Coronary artery (tissue), 2 donors: ENCODE results near the gene KLK7.

Source experiments
- DNase-seq: peaks from one replicate; pipeline ENCODE4 v3.0.0-alpha.2; 2017; ENCODE audit warnings: low spot score
- H3K27ac ChIP-seq, 2 donors: fragments of 200-600 bp; sonication (generic); one replicate each; pipeline ENCODE4 v1.5.1; 2016 to 2019
- H3K4me3 ChIP-seq: fragments of 200-600 bp; sonication (generic); 2 replicates; pipeline ENCODE4 v1.5.1; 2016; ENCODE audit warnings: mild to moderate bottlenecking, moderate library complexity
- TF ChIP-seq, protein P1 (sequence below): fragments of 200-600 bp; sonication (generic); IDR thresholded peaks from one replicate; pipeline ENCODE4 v1.5.1; 2019; ENCODE audit warnings: antibody characterized with exemption

Gene KLK7

GRCh38 chr19:51012661-51013190 lies 29.0 kb upstream of the KLK7 start:
- Histone ChIP-seq H3K27ac (no peak overlapping the region), H3K4me3 (no peak overlapping the region)
- TF ChIP-seq, protein P1, sequence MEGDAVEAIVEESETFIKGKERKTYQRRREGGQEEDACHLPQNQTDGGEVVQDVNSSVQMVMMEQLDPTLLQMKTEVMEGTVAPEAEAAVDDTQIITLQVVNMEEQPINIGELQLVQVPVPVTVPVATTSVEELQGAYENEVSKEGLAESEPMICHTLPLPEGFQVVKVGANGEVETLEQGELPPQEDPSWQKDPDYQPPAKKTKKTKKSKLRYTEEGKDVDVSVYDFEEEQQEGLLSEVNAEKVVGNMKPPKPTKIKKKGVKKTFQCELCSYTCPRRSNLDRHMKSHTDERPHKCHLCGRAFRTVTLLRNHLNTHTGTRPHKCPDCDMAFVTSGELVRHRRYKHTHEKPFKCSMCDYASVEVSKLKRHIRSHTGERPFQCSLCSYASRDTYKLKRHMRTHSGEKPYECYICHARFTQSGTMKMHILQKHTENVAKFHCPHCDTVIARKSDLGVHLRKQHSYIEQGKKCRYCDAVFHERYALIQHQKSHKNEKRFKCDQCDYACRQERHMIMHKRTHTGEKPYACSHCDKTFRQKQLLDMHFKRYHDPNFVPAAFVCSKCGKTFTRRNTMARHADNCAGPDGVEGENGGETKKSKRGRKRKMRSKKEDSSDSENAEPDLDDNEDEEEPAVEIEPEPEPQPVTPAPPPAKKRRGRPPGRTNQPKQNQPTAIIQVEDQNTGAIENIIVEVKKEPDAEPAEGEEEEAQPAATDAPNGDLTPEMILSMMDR: no peak
- no peak for DNase-seq

DNA sequence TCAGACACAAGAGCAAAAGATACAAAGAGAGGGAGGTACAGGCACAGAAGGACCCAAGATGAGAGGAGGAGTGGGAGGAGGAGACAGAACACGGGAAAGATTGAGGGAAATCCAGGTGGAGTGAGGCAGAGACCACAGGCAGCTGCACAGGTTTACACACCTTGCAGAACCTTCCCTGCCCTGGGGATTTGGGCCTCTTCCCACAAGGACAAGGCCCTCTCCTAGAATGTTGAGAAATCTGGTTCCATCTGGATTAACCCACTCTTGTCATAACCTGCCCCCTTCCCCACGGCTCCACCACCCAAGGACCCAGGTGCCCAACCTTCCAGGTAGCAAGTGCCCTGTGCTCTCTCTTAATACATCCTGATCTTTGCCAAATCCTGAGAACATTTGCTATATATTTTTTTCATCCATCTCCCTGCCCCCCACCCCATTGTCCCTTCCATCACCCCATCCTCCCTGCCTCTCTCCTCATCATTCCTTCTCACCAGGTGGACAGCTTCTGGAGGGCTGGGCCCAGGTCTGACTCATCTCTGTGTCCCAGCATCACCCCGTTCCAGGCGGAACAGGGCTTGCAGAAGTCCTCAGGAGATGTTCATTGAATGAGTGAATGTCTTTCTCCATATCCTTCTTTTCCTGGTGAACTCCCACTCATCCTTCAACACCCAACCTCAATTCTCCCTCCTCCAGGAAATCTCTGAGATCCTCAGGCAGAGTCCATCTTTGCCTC lies 26.5 kb upstream of the KLK7 start:
- H3K4me3 ChIP-seq: no peak overlapping the region
- no peak overlapping the region for H3K27ac ChIP-seq
- TF ChIP-seq, protein P1: no peak
- no peak for DNase-seq

DNA sequence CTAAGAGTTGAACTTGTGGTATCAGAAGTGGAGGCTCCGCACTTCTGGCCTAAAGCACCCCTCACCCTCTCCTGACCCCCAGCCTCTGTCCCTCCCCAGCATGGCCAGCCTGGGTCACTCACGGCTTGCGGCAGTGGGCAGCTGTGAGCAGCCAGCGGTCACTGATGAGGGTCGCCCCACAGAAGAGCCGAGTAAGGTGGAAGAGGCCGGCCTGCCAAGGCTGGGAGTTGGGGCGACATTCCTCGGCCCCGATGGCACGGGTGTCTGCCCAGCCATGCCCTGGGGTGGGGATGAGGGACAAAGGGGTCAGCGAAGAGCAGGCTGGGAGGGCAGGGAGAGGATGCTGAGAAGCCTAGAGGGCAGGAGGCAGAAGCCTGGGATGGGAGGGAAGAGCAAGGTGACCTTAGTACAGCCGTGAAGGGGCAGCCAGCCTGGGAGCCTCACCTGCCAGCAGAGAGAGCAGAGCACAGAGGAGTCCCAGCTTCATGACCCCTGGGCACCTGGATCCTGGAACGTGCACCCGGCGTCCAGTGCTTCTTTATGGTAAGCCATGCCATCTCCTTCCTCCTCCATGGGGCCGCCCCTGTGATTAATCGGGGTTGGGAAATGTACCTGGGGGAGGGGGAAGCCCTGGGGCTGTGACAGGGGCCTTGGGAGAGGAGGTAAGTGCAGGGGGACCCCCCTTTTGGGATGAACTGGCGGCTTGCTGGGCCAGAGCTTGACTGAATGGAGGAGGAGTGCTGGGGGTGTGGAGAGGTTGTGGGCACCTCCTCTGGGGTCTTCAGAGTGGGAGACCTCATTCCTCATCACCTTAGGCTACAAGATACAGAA lies 25.6 kb upstream of the KLK7 start:
- no peak overlapping the region for H3K27ac ChIP-seq
- DNase-seq: no peak
- TF ChIP-seq, protein P1: no peak
- H3K4me3 ChIP-seq: no peak overlapping the region

DNA sequence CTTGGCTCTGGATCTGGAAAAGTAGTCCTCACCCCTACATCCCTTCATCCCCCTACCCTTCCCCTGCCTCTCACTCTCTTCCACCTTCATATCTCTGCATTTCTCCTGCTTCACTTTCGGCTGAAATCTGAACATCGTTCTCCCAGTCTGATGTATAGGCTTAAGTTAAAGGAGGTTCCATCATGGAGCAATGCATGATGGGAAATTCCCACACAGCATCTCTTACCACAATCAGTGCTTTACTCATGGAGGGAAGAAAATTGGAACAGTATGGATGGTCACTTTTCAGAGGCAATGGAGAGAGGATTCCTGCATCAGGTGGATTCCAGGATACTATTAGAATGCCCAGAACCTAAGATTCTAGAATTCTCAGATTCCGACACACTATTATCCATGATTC lies 23.8 kb upstream of the KLK7 start:
- no peak overlapping the region for H3K4me3 ChIP-seq
- TF ChIP-seq, protein P1: no peak
- no peak for DNase-seq
- H3K27ac ChIP-seq: no peak overlapping the region

- Histone ChIP-seq H3K27ac (no peak overlapping the region), H3K4me3 (no peak overlapping the region)
- no peak for DNase-seq
- TF ChIP-seq, protein P1: no peak
Observed at GRCh38 chr19:51006406-51006805, 22.7 kb upstream of the KLK7 start.

- DNase-seq: no peak
- TF ChIP-seq, protein P1: no peak
- Histone ChIP-seq H3K27ac (no peak overlapping the region), H3K4me3 (no peak overlapping the region)
Observed at GRCh38 chr19:51005248-51005647, 21.5 kb upstream of the KLK7 start.
